Measurements from ENCODE around the gene USP34.
A peak's percentile ranks its signal among the peaks of the same experiment; 100 is the strongest.

The USP34 gene

GRCh38 chr2:61144697-61145268 lies 326.1 kb downstream of the USP34 start:
- peak; percentile 94 for DNase-seq

- DNase-seq, result no peak
Measured at GRCh38 chr2:61141151-61141550, 329.7 kb downstream of the USP34 start.

GRCh38 chr2:61138859-61139258 lies 332.0 kb downstream of the USP34 start:
- DNase-seq, result no peak

Measured in stimulated activated CD4-positive, alpha-beta T cell treated with anti-CD3 and anti-CD28 coated beads, Interleukin-1b, Interleukin-23, amount 100 ng/mL, for 48 hours (primary cell).